Measurements from ENCODE around the gene MATN1. TPM values are rescaled to one million over a fixed set of nuclear protein-coding genes. Genes with fewer than 3 reads are reported as not detected.

The MATN1 gene
- total RNA-seq, 1 experiment from 2014 or later, result 0.24 TPM

GRCh38 chr1:30668024-30668423 is 55.4 kb downstream of the MATN1 start (continued):
- TF ChIP-seq NR3C1 (CRISPR knock-in tag; conservative IDR thresholded peaks at IDR 0.05; ENCODE audit: low read depth) (no peak), PRRX2 (CRISPR knock-in tag; IDR thresholded peaks at IDR 0.05) (no peak)
- TF ChIP-seq, protein P1, sequence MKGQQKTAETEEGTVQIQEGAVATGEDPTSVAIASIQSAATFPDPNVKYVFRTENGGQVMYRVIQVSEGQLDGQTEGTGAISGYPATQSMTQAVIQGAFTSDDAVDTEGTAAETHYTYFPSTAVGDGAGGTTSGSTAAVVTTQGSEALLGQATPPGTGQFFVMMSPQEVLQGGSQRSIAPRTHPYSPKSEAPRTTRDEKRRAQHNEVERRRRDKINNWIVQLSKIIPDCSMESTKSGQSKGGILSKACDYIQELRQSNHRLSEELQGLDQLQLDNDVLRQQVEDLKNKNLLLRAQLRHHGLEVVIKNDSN (CRISPR knock-in tag; IDR thresholded peaks at IDR 0.05), result no peak
- TF ChIP-seq, protein P2, sequence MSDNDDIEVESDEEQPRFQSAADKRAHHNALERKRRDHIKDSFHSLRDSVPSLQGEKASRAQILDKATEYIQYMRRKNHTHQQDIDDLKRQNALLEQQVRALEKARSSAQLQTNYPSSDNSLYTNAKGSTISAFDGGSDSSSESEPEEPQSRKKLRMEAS (CRISPR knock-in tag; IDR thresholded peaks at IDR 0.05), result no peak

DNA sequence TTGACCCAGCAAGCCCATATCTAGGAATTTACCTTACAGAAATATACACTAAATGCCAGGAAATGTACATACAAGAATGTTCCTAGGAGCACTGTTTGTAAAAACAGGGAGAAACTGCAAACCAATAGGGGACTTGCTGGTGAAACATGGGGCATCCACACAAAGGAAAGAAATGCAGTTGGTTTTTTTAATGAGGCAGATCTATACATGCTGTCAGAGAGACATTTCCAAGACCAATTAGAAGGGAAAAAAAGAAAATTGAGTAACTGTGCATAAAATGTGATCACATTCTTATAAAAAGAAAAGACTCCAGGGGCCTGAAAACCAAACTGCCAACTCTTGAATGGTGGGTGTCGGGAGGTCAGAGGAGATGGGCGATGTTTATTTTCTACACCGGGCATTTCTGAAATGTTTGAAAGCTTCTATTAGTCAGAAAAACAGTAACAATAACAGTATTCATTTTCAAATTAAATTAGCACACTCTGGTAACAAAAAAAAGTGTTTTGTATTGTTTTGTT is 56.6 kb downstream of the MATN1 start:
- Mint-ChIP-seq H3K4me3 (no peak overlapping the region), H3K27ac (no peak overlapping the region), H3K27me3 (ENCODE audit: low read depth) (peaks cover 2% of the 10 kb centered on the region; the same call in 1 of the 2 replicates), H3K36me3 (no peaks in the 10 kb centered on the region), H3K9me3 (no peaks in the 10 kb centered on the region), H3K4me1 (peaks cover 18% of the 10 kb centered on the region)
- ChIA-PET POLR2A (no interaction called here), CTCF (no interaction called here)
- ATAC-seq (no peak), DNase-seq (ENCODE audit: low spot score) (no peak)
- TF ChIP-seq CDX4 (CRISPR knock-in tag; IDR thresholded peaks at IDR 0.05; ENCODE audit: borderline replicate concordance) (no peak), ZNF121 (CRISPR knock-in tag; IDR thresholded peaks at IDR 0.05) (no peak), ZNF396 (CRISPR knock-in tag; IDR thresholded peaks at IDR 0.05; ENCODE audit: borderline replicate concordance) (no peak), RORB (CRISPR knock-in tag; IDR thresholded peaks at IDR 0.05) (no peak), AFF4 (CRISPR knock-in tag; IDR thresholded peaks at IDR 0.05; ENCODE audit: borderline replicate concordance) (no peak)
- TF ChIP-seq, protein P3, sequence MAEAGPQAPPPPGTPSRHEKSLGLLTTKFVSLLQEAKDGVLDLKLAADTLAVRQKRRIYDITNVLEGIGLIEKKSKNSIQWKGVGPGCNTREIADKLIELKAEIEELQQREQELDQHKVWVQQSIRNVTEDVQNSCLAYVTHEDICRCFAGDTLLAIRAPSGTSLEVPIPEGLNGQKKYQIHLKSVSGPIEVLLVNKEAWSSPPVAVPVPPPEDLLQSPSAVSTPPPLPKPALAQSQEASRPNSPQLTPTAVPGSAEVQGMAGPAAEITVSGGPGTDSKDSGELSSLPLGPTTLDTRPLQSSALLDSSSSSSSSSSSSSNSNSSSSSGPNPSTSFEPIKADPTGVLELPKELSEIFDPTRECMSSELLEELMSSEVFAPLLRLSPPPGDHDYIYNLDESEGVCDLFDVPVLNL (CRISPR knock-in tag; IDR thresholded peaks at IDR 0.05; ENCODE audit: borderline replicate concordance, low read depth), result no peak

DNA sequence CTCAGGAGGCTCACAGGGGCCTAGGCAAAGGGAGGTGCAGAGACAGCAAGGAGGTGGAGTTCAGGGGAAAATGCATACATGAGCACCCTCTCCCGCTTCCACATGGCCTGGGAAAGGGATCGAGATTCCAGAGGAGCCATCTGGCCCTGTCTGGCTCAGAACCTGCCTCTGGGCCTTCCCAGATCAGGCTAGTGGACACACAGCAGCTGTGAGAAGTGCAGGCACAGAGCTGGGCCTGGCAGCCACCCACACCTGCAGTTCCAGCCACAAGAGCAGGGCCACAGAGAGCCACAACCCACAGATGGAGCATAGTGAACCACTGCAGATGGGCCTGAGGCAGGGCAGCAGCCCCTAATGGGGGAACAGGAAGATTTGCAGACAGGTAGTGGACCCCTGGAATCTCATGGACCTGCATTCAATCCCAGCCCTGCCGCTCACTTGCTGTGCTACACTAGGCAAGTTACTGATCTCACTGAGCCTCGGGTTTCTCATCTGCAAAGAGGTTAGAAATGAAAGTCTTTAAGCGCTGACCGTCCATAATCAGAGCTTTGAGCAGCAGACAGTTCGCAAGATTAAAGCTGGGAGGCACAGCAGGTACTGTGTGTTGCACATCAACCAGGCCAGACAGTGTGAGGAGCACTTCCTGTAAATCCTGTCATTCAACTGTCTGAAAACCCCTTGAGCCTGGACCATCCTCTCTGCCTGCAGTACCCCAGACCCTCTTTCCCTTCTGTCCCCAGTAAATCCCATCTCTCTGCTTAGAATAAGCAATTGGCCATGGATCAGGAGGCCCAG is 58.0 kb downstream of the MATN1 start:
- POLR2A ChIA-PET, result no interaction called here
- ATAC-seq (no peak), DNase-seq (ENCODE audit: low spot score) (no peak)
- Mint-ChIP-seq H3K36me3 (no peaks in the 10 kb centered on the region), H3K4me1 (peaks cover 18% of the 10 kb centered on the region), H3K27me3 (ENCODE audit: low read depth) (peaks cover 2% of the 10 kb centered on the region; the same call in 1 of the 2 replicates), H3K9me3 (no peaks in the 10 kb centered on the region), H3K27ac (no peak overlapping the region), H3K4me3 (no peak overlapping the region)
- CTCF ChIA-PET, result interaction anchor here (1.1 kb wide), 1 partner anchor 285 kb away, joined by 3 read pairs; no protein-coding TSS in a partner anchor
- TF ChIP-seq TEAD4 (CRISPR knock-in tag; IDR thresholded peaks at IDR 0.05), result no peak
- TF ChIP-seq ZNF138 (CRISPR knock-in tag; conservative IDR thresholded peaks at IDR 0.05), result no peak
- no peak for TF ChIP-seq NR1H2 (CRISPR knock-in tag; IDR thresholded peaks at IDR 0.05)
- TF ChIP-seq NR3C1 (CRISPR knock-in tag; conservative IDR thresholded peaks at IDR 0.05; ENCODE audit: low read depth), result no peak
- no peak for TF ChIP-seq ZNF532 (CRISPR knock-in tag; IDR thresholded peaks at IDR 0.05; ENCODE audit: borderline replicate concordance)
- no peak for TF ChIP-seq TEAD1 (CRISPR knock-in tag; IDR thresholded peaks at IDR 0.05)
- TF ChIP-seq TP53 (CRISPR knock-in tag; IDR thresholded peaks at IDR 0.05), result no peak
- TF ChIP-seq NFYB (CRISPR knock-in tag; conservative IDR thresholded peaks at IDR 0.05; ENCODE audit: low read depth), result no peak
- no peak for TF ChIP-seq CDX4 (CRISPR knock-in tag; IDR thresholded peaks at IDR 0.05; ENCODE audit: borderline replicate concordance)

Data from WTC11 (cell line).